ENCODE measurements around the gene SH3PXD2A. TPM values are rescaled to one million over a fixed set of nuclear protein-coding genes. Genes with fewer than 3 reads are reported as not detected.

SH3PXD2A gene
- total RNA-seq, 2 donors from 2014 or later = 14.6 to 18.2 TPM

DNA sequence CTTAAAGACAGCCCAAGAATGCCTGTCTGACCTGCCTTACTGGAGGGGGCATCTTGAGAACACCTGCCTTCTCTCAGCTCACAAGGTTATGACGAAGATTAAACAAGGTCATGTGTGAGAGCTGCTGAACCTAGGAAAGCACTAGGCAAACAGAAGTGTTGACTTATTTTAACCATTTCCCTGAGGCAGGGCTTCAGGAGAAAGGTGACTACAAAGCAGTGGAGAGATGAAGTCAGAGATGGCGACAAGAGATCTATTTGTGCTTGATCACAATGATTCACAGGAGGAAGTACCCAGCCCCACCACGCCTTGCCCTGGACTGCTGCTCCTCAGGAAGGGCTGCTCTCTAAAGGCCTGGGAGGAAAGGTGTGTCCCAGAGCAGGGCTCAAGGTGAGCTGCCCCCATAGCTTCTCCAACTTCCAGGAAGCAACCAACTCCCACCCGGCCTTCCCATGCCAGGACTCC, 34.9 kb upstream of the SH3PXD2A start:
- Histone ChIP-seq H3K27ac (peak overlapping the region; percentile 18 to 23), H3K36me3 (peaks cover 32% of the 10 kb centered on the region)
- TF ChIP-seq, protein P1, sequence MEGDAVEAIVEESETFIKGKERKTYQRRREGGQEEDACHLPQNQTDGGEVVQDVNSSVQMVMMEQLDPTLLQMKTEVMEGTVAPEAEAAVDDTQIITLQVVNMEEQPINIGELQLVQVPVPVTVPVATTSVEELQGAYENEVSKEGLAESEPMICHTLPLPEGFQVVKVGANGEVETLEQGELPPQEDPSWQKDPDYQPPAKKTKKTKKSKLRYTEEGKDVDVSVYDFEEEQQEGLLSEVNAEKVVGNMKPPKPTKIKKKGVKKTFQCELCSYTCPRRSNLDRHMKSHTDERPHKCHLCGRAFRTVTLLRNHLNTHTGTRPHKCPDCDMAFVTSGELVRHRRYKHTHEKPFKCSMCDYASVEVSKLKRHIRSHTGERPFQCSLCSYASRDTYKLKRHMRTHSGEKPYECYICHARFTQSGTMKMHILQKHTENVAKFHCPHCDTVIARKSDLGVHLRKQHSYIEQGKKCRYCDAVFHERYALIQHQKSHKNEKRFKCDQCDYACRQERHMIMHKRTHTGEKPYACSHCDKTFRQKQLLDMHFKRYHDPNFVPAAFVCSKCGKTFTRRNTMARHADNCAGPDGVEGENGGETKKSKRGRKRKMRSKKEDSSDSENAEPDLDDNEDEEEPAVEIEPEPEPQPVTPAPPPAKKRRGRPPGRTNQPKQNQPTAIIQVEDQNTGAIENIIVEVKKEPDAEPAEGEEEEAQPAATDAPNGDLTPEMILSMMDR (IDR thresholded peaks at IDR 0.05) = no peak

GRCh38 chr10:103889121-103889720, 33.8 kb upstream of the SH3PXD2A start:
- Histone ChIP-seq H3K36me3 (peaks cover 32% of the 10 kb centered on the region), H3K27me3 (no peaks in the 10 kb centered on the region), H3K27ac (peak overlapping the region in 1 of 2 donors; percentile 32), H3K4me1 (peaks cover 0 to 30% of the 10 kb centered on the region in 2 donors), H3K9me3 (no peaks in the 10 kb centered on the region), H3K4me3 (no peak overlapping the region)
- no peak for DNase-seq (ENCODE audit: low spot score)
- TF ChIP-seq, protein P1 (IDR thresholded peaks at IDR 0.05) = no peak

More for the DNA sequence above, 34.9 kb upstream of the SH3PXD2A start:
- Histone ChIP-seq H3K4me3 (no peak overlapping the region), H3K9me3 (no peaks in the 10 kb centered on the region), H3K4me1 (peaks cover 0 to 34% of the 10 kb centered on the region in 2 donors), H3K27me3 (no peaks in the 10 kb centered on the region)
- no peak for DNase-seq (ENCODE audit: low spot score)

DNA sequence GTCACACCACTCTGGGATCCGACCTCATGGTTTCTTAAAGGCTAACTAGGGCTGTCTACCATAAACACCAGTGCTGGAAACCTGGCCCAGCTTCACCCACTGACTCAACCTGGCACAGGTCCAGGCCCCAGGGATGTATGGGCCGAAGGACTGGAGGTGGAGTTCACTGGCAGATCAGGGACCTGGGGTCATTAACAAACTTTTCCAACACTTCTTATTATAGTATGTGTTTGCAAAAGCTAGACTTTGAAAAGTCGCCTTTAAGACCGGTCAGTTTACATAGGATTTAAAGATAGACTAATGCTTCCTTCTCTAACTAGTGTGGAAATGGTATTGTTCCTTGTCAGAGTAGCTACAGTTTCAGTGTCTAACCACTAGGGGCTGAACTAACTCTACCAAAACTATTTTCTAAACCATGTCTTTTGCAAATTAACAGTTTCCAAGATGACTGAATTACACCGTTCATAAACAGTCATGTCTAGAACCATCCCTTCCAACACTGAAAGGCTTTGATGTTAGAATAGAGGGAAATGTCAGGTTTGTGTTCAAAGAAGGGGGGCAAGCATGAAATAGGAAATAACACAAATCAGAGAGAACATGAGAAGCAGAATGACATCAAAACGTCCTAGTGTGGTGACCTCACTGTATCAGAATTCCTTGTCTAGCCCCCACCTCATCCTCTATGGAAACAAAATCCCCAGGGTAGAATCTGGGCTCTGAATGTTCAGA, 32.9 kb upstream of the SH3PXD2A start:
- TF ChIP-seq, protein P1 (IDR thresholded peaks at IDR 0.05) = peak; percentile 76 to 92
- peak; percentile 84 for DNase-seq (ENCODE audit: low spot score)
- H3K36me3 ChIP-seq = peaks cover 32% of the 10 kb centered on the region
- peaks cover 0 to 21% of the 10 kb centered on the region in 2 donors for H3K4me1 ChIP-seq
- H3K27ac ChIP-seq = peak overlapping the region; percentile 40 to 63
- H3K9me3 ChIP-seq = no peaks in the 10 kb centered on the region
- no peaks in the 10 kb centered on the region for H3K27me3 ChIP-seq
- H3K4me3 ChIP-seq = no peak overlapping the region

GRCh38 chr10:103885617-103886016, 30.2 kb upstream of the SH3PXD2A start:
- Histone ChIP-seq H3K27me3 (no peaks in the 10 kb centered on the region), H3K36me3 (peaks cover 39% of the 10 kb centered on the region), H3K27ac (peak overlapping the region; percentile 3 to 32), H3K9me3 (no peaks in the 10 kb centered on the region), H3K4me3 (no peak overlapping the region), H3K4me1 (peaks cover 0 to 30% of the 10 kb centered on the region in 2 donors)
- TF ChIP-seq, protein P1 (IDR thresholded peaks at IDR 0.05) = no peak
- no peak for DNase-seq (ENCODE audit: low spot score)

- H3K27me3 ChIP-seq = no peaks in the 10 kb centered on the region
- no peaks in the 10 kb centered on the region for H3K9me3 ChIP-seq
- no peak for DNase-seq (ENCODE audit: low spot score)
- no peak overlapping the region for H3K4me3 ChIP-seq
- no peak overlapping the region for H3K27ac ChIP-seq
- TF ChIP-seq, protein P1 (IDR thresholded peaks at IDR 0.05) = peak; percentile 51 to 79
- peaks cover 0 to 30% of the 10 kb centered on the region in 2 donors for H3K4me1 ChIP-seq
- peaks cover 42% of the 10 kb centered on the region for H3K36me3 ChIP-seq
These were observed 29.3 kb upstream of the SH3PXD2A start for GRCh38 chr10:103884681-103885139.

All from right atrium auricular region (tissue), 2 donors.